Activated naive CD4-positive, alpha-beta T cell treated with anti-CD3 and anti-CD28 coated beads, Interleukin-2, amount 50 U/mL, for 24 hours (primary cell): ENCODE measurements around the gene COX18.
A peak's percentile ranks its signal among the peaks of the same experiment; 100 is the strongest.

Source experiments
- H3K27ac Mint-ChIP-seq: one replicate; pipeline ENCODE4 v1.8.0; 2021; ENCODE audit warnings: mild to moderate bottlenecking, mixed read lengths
- H3K27me3 Mint-ChIP-seq: one replicate; pipeline ENCODE4 v1.8.0; 2021; ENCODE audit warnings: mixed read lengths
- H3K36me3 Mint-ChIP-seq: one replicate; pipeline ENCODE4 v1.8.0; 2021; ENCODE audit warnings: mixed read lengths
- H3K4me1 Mint-ChIP-seq: one replicate; pipeline ENCODE4 v1.8.0; 2021; ENCODE audit warnings: mixed read lengths
- H3K4me3 Mint-ChIP-seq: one replicate; pipeline ENCODE4 v1.8.0; 2021; ENCODE audit warnings: mild to moderate bottlenecking, mixed read lengths
- H3K9me3 Mint-ChIP-seq: one replicate; pipeline ENCODE4 v1.8.0; 2021; ENCODE audit warnings: mixed read lengths

The COX18 gene, protein sequence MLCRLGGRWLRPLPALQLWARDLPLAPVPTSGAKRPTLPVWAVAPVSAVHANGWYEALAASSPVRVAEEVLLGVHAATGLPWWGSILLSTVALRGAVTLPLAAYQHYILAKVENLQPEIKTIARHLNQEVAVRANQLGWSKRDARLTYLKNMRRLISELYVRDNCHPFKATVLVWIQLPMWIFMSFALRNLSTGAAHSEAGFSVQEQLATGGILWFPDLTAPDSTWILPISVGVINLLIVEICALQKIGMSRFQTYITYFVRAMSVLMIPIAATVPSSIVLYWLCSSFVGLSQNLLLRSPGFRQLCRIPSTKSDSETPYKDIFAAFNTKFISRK

GRCh38 chr4:73069338-73070073, at the start of gene COX18:
Gene COX18, minus strand, starts transcription at chr4:73069716. Its CDS starts 67 bp downstream, at chr4:73069649.
- H3K4me1 Mint-ChIP-seq: peaks cover 42% of the 10 kb centered on the region
- no peaks in the 10 kb centered on the region for H3K9me3 Mint-ChIP-seq
- H3K36me3 Mint-ChIP-seq: peaks cover 7% of the 10 kb centered on the region
- H3K27ac Mint-ChIP-seq: peak within 1 kb of the TSS; percentile 98
- H3K4me3 Mint-ChIP-seq: peak within 1 kb of the TSS; percentile 91
- no peaks in the 10 kb centered on the region for H3K27me3 Mint-ChIP-seq

- no peak overlapping the region for H3K27ac Mint-ChIP-seq
- H3K27me3 Mint-ChIP-seq: no peaks in the 10 kb centered on the region
- H3K9me3 Mint-ChIP-seq: no peaks in the 10 kb centered on the region
- H3K4me3 Mint-ChIP-seq: no peak overlapping the region
- peaks cover 10% of the 10 kb centered on the region for H3K36me3 Mint-ChIP-seq
- H3K4me1 Mint-ChIP-seq: peaks cover 12% of the 10 kb centered on the region
Measured at GRCh38 chr4:73109493-73109892, 40.0 kb upstream of the COX18 start.

GRCh38 chr4:73104695-73105094, 35.2 kb upstream of the COX18 start:
- Mint-ChIP-seq H3K9me3 (no peaks in the 10 kb centered on the region), H3K36me3 (peaks cover 11% of the 10 kb centered on the region), H3K4me3 (no peak overlapping the region), H3K27ac (no peak overlapping the region), H3K4me1 (peaks cover 17% of the 10 kb centered on the region), H3K27me3 (no peaks in the 10 kb centered on the region)

DNA sequence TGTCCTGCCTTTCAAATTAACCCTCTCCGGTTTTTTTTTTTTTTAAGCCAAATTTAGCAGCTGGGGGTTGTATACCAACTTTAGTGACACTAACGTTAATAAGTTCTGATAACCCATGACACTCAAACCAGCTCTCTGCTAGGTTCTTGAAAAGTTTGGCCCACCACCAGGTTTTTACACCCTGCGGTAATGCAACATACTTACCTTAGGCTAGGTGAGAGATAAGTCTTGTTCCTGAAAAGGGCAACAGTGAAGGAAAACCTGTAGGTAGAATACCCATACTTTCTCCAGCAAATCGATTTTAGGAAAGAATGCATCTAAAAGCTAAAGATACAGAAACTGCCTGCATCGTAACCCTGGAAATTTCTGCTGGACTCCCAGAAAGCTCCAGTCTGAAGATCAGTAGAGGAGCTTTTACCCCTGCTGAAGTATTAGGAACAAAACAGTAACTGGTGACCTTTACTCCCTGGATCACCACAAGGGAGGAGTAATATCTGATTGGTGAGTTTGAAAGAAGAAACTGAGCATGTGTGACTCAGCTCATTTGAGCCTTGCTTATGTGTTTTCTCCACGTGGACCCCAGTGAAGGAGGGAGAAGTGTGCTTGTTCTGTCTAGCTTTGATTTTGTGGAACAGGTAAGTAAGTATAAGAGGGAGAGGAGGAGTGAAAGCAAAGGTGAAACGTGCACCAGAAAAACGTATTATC, 34.4 kb upstream of the COX18 start:
- no peak overlapping the region for H3K4me3 Mint-ChIP-seq

GRCh38 chr4:73099143-73099542, 29.6 kb upstream of the COX18 start:
- Mint-ChIP-seq H3K27me3 (no peaks in the 10 kb centered on the region), H3K4me3 (no peak overlapping the region), H3K27ac (peak overlapping the region; percentile 51), H3K36me3 (peaks cover 9% of the 10 kb centered on the region), H3K9me3 (no peaks in the 10 kb centered on the region), H3K4me1 (peaks cover 6% of the 10 kb centered on the region)

More for the DNA sequence above, 34.4 kb upstream of the COX18 start:
- Mint-ChIP-seq H3K9me3 (no peaks in the 10 kb centered on the region), H3K4me1 (peaks cover 17% of the 10 kb centered on the region), H3K27ac (peak overlapping the region; percentile 56), H3K27me3 (no peaks in the 10 kb centered on the region), H3K36me3 (peaks cover 11% of the 10 kb centered on the region)

DNA sequence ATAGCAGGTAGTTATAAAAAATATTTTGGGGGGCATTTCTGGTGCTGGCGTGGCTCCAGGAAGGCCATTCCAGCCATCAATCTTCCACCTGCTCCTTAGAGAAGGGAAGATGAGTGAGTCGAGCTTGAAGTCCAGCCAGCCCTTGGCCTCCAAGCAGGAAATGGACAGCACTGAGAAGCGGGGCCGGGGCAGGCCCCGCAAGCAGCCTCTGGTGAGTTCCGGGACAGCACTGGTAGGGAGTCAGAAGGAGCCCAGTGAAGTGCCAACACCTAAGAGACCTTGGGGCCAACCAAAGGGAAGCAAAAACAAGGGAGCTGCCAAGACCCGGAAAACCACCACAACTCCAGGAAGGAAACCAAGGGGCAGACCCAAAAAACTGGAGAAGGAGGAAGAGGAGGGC, 29.2 kb upstream of the COX18 start:
- Mint-ChIP-seq H3K9me3 (no peaks in the 10 kb centered on the region), H3K36me3 (peaks cover 7% of the 10 kb centered on the region), H3K27ac (no peak overlapping the region), H3K27me3 (no peaks in the 10 kb centered on the region), H3K4me1 (peaks cover 4% of the 10 kb centered on the region), H3K4me3 (no peak overlapping the region)

DNA sequence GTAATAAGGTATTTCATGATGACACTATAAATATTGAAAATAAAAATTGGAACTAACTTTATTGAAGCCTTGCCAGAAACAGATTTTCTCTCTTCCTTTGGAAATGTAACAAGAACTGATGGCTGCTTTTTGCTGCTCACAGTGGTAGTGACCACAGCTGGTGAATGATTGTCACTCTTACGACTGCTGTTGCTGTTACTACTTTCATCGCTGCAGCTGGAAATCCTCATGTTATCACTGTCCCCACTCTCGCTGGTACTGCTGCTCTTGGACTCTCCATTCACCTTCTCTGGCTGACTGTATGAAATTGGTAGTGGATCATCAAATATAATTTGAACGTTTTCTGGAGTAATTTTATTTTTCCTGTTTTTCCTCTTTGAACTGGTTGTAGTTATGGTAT, 28.5 kb upstream of the COX18 start:
- Mint-ChIP-seq H3K27me3 (no peaks in the 10 kb centered on the region), H3K27ac (no peak overlapping the region), H3K4me3 (no peak overlapping the region), H3K36me3 (peaks cover 7% of the 10 kb centered on the region), H3K9me3 (no peaks in the 10 kb centered on the region), H3K4me1 (peaks cover 4% of the 10 kb centered on the region)

DNA sequence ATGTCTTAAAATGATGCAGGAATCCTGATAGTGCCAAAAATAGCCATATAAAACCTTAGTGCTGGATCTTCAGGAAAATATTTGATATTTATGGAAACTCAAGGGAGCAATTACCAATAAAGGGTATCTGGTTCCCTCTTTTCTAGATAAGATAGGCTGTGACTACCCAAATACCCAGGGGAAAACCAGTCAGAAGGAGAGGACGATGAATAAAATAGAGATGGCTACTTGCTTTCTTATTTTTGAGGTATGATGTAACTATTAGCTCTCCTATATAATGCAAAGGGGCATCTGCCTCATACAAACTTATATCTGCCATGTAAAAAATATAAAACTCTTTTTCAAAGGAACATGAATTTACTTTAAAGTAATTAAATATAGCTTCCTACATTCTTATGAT, 23.4 kb upstream of the COX18 start:
- H3K27me3 Mint-ChIP-seq: no peaks in the 10 kb centered on the region
- peaks cover 14% of the 10 kb centered on the region for H3K36me3 Mint-ChIP-seq
- H3K27ac Mint-ChIP-seq: no peak overlapping the region
- no peak overlapping the region for H3K4me3 Mint-ChIP-seq
- H3K9me3 Mint-ChIP-seq: no peaks in the 10 kb centered on the region
- H3K4me1 Mint-ChIP-seq: peaks cover 6% of the 10 kb centered on the region

DNA sequence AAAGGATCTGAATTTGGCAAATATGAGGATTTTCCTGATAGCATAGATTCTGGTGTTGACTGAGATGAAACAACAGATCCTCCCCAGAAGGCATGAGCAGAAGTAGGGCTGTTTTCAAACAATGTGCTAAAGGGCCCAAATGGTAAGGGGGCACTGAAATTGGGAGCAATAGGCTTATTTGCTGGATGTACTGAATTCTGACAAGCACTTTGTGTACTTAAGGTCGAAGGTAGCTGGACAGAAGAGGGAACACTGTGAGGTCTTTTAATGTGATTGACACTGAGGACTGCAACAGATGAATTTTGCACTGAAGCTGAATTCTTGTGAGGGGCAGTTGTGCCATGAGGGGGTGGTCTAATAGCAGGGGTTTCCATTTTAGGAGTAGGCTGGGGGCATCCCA, 21.2 kb upstream of the COX18 start:
- no peak overlapping the region for H3K4me3 Mint-ChIP-seq
- peaks cover 15% of the 10 kb centered on the region for H3K4me1 Mint-ChIP-seq
- peaks cover 20% of the 10 kb centered on the region for H3K36me3 Mint-ChIP-seq
- H3K9me3 Mint-ChIP-seq: no peaks in the 10 kb centered on the region
- H3K27ac Mint-ChIP-seq: peak overlapping the region; percentile 78
- H3K27me3 Mint-ChIP-seq: no peaks in the 10 kb centered on the region

DNA sequence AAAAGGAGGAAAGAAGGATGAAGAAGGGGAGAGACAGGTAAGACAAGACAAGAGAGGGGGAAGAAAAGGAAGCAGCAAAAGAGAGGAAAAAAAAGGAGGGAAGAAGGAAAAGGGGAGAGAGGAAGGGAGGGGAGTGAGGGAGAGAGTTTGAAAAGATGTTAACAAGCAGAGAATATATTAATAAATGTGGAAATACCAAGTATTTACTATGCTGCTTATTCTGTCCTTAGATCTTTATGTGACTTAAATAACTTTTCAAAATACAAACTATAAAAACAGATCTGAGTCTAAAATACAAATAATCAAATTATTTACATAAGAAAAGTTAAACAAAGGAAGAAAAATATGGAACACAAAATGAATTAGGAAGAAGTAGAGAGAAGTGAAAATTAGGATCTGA, 18.4 kb upstream of the COX18 start:
- H3K27me3 Mint-ChIP-seq: no peaks in the 10 kb centered on the region
- peaks cover 20% of the 10 kb centered on the region for H3K36me3 Mint-ChIP-seq
- no peak overlapping the region for H3K27ac Mint-ChIP-seq
- peak overlapping the region; percentile 2 for H3K4me3 Mint-ChIP-seq
- peaks cover 15% of the 10 kb centered on the region for H3K4me1 Mint-ChIP-seq
- H3K9me3 Mint-ChIP-seq: no peaks in the 10 kb centered on the region

GRCh38 chr4:73086095-73086868, 16.8 kb upstream of the COX18 start:
- H3K27me3 Mint-ChIP-seq: no peaks in the 10 kb centered on the region
- peaks cover 19% of the 10 kb centered on the region for H3K4me1 Mint-ChIP-seq
- peak overlapping the region; percentile 70 for H3K4me3 Mint-ChIP-seq
- peaks cover 17% of the 10 kb centered on the region for H3K36me3 Mint-ChIP-seq
- H3K27ac Mint-ChIP-seq: peak overlapping the region; percentile 77
- H3K9me3 Mint-ChIP-seq: no peaks in the 10 kb centered on the region

- no peaks in the 10 kb centered on the region for H3K9me3 Mint-ChIP-seq
- H3K4me1 Mint-ChIP-seq: peaks cover 16% of the 10 kb centered on the region
- peak overlapping the region; percentile 1 for H3K27ac Mint-ChIP-seq
- H3K36me3 Mint-ChIP-seq: peaks cover 20% of the 10 kb centered on the region
- no peaks in the 10 kb centered on the region for H3K27me3 Mint-ChIP-seq
- no peak overlapping the region for H3K4me3 Mint-ChIP-seq
Measured at GRCh38 chr4:73080789-73081188, 11.3 kb upstream of the COX18 start.

- peaks cover 21% of the 10 kb centered on the region for H3K36me3 Mint-ChIP-seq
- peak overlapping the region; percentile 75 for H3K27ac Mint-ChIP-seq
- no peak overlapping the region for H3K4me3 Mint-ChIP-seq
- H3K27me3 Mint-ChIP-seq: no peaks in the 10 kb centered on the region
- peaks cover 8% of the 10 kb centered on the region for H3K4me1 Mint-ChIP-seq
- H3K9me3 Mint-ChIP-seq: no peaks in the 10 kb centered on the region
Measured at GRCh38 chr4:73075832-73076231, 6.3 kb upstream of the COX18 start.

DNA sequence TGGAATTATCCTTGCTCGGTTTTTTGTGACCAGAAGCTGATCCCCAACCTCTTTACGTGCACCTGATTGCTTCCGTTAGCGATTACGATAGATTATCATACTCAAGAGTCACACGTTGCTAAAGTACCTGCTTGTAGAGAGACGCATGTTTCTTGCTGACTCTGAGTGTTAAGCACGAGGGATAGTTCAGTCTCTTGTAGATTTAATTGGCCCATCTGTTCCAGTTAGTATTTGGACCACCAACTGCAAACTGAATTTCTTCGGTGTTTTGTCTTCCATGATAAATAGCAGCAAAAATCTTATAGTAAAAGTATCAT, 516 bp upstream of the COX18 start:
- H3K4me1 Mint-ChIP-seq: peaks cover 36% of the 10 kb centered on the region
- peak overlapping the region; percentile 98 for H3K27ac Mint-ChIP-seq
- H3K36me3 Mint-ChIP-seq: peaks cover 7% of the 10 kb centered on the region
- peak overlapping the region; percentile 91 for H3K4me3 Mint-ChIP-seq
- H3K9me3 Mint-ChIP-seq: no peaks in the 10 kb centered on the region
- H3K27me3 Mint-ChIP-seq: no peaks in the 10 kb centered on the region
